Endothelial cell of umbilical vein (primary cell): Measurements from ENCODE around the gene RPS6KL1.

Experiments
- EZH2 ChIP-seq: IDR thresholded peaks from 2 replicates; pipeline ENCODE4 v1.6.1; 2012; ENCODE audit warnings: borderline replicate concordance, low read depth, mild to moderate bottlenecking, moderate library complexity, low read length, inconsistent platforms; ENCODE audit not compliant: severe bottlenecking
- JUN ChIP-seq: IDR thresholded peaks from 2 replicates; pipeline ENCODE4 v1.6.1; 2011; ENCODE audit warnings: borderline replicate concordance, low read depth; ENCODE audit not compliant: insufficient read length, insufficient read depth
- MYC ChIP-seq: IDR thresholded peaks from one replicate; pipeline ENCODE4 v1.6.1; 2011; ENCODE audit warnings: mild to moderate bottlenecking, low read depth, low read length
- POLR2A ChIP-seq: IDR thresholded peaks from 2 replicates; pipeline ENCODE4 v1.6.1; 2012; ENCODE audit warnings: low read depth, mild to moderate bottlenecking, control low read depth, low read length
- POLR2AphosphoS5 ChIP-seq: IDR thresholded peaks from 2 replicates; pipeline ENCODE4 v1.6.1; 2012; ENCODE audit warnings: low read depth, mild to moderate bottlenecking, control low read depth, low read length, moderate library complexity; ENCODE audit not compliant: insufficient read depth
- TF ChIP-seq, protein P1 (sequence below), 2 donors: IDR thresholded peaks; 1 replicate in 1 of 2; 2 replicates in 1 of 2; pipeline ENCODE4 v1.5.1; 2011; ENCODE audit warnings: low read length in 2 of 2, mild to moderate bottlenecking in 2 of 2, moderate library complexity in 2 of 2, control low read depth in 1 of 2, inconsistent platforms in 1 of 2, low read depth in 1 of 2; ENCODE audit not compliant: insufficient read depth in 1 of 2; ENCODE audit errors: extremely low read depth in 1 of 2
- TF ChIP-seq, protein P2 (sequence below): IDR thresholded peaks from 2 replicates; pipeline ENCODE4 v1.6.1; 2011; ENCODE audit not compliant: insufficient read depth, insufficient read length

DNA sequence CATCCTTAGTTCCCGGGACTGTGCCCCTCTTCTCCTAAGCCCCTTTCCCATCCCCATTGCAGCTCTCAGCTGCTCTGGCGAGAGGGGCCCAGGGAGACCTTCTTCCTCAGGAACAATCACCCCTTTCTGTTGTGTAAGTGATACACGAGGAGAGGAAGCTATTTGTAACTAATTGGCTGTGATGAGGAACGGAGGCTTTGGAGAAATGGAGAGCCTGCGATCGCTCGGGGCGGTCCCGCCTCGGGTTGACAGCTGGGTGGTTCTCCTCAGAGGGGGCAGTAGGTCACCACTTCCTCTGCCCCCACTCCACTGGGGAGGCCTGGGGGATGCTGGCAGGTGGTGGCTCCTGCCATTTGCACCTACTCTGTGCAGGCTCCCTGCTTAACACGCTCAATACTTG, 39.0 kb upstream of the RPS6KL1 start:
- TF ChIP-seq, protein P1, sequence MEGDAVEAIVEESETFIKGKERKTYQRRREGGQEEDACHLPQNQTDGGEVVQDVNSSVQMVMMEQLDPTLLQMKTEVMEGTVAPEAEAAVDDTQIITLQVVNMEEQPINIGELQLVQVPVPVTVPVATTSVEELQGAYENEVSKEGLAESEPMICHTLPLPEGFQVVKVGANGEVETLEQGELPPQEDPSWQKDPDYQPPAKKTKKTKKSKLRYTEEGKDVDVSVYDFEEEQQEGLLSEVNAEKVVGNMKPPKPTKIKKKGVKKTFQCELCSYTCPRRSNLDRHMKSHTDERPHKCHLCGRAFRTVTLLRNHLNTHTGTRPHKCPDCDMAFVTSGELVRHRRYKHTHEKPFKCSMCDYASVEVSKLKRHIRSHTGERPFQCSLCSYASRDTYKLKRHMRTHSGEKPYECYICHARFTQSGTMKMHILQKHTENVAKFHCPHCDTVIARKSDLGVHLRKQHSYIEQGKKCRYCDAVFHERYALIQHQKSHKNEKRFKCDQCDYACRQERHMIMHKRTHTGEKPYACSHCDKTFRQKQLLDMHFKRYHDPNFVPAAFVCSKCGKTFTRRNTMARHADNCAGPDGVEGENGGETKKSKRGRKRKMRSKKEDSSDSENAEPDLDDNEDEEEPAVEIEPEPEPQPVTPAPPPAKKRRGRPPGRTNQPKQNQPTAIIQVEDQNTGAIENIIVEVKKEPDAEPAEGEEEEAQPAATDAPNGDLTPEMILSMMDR (IDR thresholded peaks at IDR 0.05; ENCODE audit: extremely low read depth in 1 of 2, insufficient read depth in 1 of 2, low read depth in 1 of 2, low read length in 2 of 2): no peak
- no peak for TF ChIP-seq POLR2A
- TF ChIP-seq, protein P2, sequence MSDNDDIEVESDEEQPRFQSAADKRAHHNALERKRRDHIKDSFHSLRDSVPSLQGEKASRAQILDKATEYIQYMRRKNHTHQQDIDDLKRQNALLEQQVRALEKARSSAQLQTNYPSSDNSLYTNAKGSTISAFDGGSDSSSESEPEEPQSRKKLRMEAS: no peak
- no peak for TF ChIP-seq MYC
- TF ChIP-seq EZH2: no peak
- no peak for TF ChIP-seq POLR2AphosphoS5
- TF ChIP-seq JUN: no peak
